K562 (cell line): ENCODE measurements around the gene CEP41. TPM values are rescaled to one million over a fixed set of nuclear protein-coding genes. Genes with fewer than 3 reads are reported as not detected.

Experiments
- CC2D1A ChIP-seq: fragments of 450-650 bp; IDR thresholded peaks from 2 replicates; pipeline ENCODE4 v1.6.1; 2017; ENCODE audit warnings: mild to moderate bottlenecking
- HINFP ChIP-seq: fragments of 450-650 bp; conservative IDR thresholded peaks from 2 replicates; pipeline ENCODE4 v1.6.1; 2016; ENCODE audit warnings: missing genetic modification characterization, low read depth, mild to moderate bottlenecking, control low read depth, missing compliant biosample characterization
- RBM15 ChIP-seq: fragments of 200-400 bp; formaldehyde crosslinking; IDR thresholded peaks from 2 replicates; pipeline ENCODE4 v1.6.1; 2018; ENCODE audit warnings: mild to moderate bottlenecking, low read length, moderate library complexity; ENCODE audit not compliant: insufficient read depth
- SPI1 ChIP-seq: IDR thresholded peaks from 2 replicates; pipeline ENCODE4 v1.6.1; 2011; ENCODE audit warnings: low read depth, low read length, control low read depth, borderline replicate concordance
- STAT6 ChIP-seq: sonication (generic); formaldehyde crosslinking; IDR thresholded peaks from 2 replicates; pipeline ENCODE4 v1.8.1; 2023; ENCODE audit warnings: mild to moderate bottlenecking, missing genetic modification reagents
- ZMIZ1 ChIP-seq, 2 experiments: fragments of 150-350 bp in 1 of 2; IDR thresholded peaks; 2 replicates each; pipeline ENCODE4 v1.6.1; 2012 to 2016; ENCODE audit warnings: low read depth in 2 of 2, low read length in 2 of 2, mild to moderate bottlenecking in 1 of 2, moderate library complexity in 1 of 2
- polyA plus RNA-seq, 8 experiments: library from polyadenylated mRNA; depleted of rRNA in 4 of 8; stranded (reverse) in 5 of 8; unstranded in 3 of 8; fragments of >200 nt; fragmentation: Nextera tagmentation in 2 of 8; fragmentation: Illumina TruSeq in 1 of 8; extraction: Ambion mirVana in 2 of 8; extraction: Trizol in 1 of 8; gene quantifications; 2 replicates each; pipeline versions ENCODE4 v1.2.1 to v1.2.3, GENCODE V29; 2011 to 2014; ENCODE audit warnings: inconsistent platforms in 1 of 8, missing spikeins in 1 of 8
- total RNA-seq, 7 experiments: library from RNA; depleted of rRNA in 6 of 7; stranded (reverse); fragments of >200 nt in 6 of 7; fragmentation: Illumina TruSeq in 2 of 7; extraction: Trizol in 2 of 7; gene quantifications; 2 replicates each; pipeline versions ENCODE4 v1.2.1 to v1.2.3, GENCODE V29; 2011 to 2021; ENCODE audit warnings: low replicate concordance in 1 of 7
- TF ChIP-seq, protein P1 (sequence below): IDR thresholded peaks from 2 replicates; pipeline ENCODE4 v1.6.1; 2011; ENCODE audit warnings: borderline replicate concordance, low read depth, mild to moderate bottlenecking, moderate library complexity, low read length; ENCODE audit not compliant: insufficient read depth, poor library complexity, severe bottlenecking

The CEP41 gene
- total and polyA plus RNA-seq, 9 of the 15 experiments (the other 6 are each of a cell fraction or from before 2014, with no cell fraction given) = 1.5 to 15.5 (median 6.4) TPM

DNA sequence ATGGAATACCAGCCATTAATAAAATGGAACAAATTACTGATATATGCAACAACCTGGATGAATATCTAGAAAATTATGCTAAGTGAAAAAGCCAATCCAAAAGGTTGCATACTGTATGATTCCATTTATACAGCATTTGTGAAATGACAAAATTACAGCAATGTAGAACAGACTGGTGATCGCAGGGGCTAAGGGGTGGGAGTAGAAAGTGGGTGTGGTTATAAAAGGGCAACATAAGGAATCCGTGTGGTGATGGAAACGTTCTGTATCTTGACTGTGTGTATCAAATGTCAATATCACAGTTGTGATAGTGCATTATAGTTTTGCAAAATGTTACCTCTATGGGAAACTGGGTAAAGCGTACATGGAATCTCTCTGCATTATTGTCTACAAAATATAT lies 15.0 kb downstream of the CEP41 start (continued):
- TF ChIP-seq ZMIZ1 (IDR thresholded peaks at IDR 0.05; ENCODE audit: low read depth in 2 of 2, low read length in 2 of 2) (no peak), RBM15 (no peak), CC2D1A (no peak), STAT6 (CRISPR knock-in tag) (no peak), SPI1 (no peak), HINFP (tag) (no peak)
- TF ChIP-seq, protein P1, sequence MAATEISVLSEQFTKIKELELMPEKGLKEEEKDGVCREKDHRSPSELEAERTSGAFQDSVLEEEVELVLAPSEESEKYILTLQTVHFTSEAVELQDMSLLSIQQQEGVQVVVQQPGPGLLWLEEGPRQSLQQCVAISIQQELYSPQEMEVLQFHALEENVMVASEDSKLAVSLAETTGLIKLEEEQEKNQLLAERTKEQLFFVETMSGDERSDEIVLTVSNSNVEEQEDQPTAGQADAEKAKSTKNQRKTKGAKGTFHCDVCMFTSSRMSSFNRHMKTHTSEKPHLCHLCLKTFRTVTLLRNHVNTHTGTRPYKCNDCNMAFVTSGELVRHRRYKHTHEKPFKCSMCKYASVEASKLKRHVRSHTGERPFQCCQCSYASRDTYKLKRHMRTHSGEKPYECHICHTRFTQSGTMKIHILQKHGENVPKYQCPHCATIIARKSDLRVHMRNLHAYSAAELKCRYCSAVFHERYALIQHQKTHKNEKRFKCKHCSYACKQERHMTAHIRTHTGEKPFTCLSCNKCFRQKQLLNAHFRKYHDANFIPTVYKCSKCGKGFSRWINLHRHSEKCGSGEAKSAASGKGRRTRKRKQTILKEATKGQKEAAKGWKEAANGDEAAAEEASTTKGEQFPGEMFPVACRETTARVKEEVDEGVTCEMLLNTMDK = no peak
